HG02588 (cell line): ENCODE results near the gene IFNL4.
"Not testable (repeated sequence)": the region's sequence is repeated elsewhere in the genome, so short reads cannot be mapped to it uniquely, and the experiment has no call there.

ENCODE experiments used
- ATAC-seq: cut with Tn5 transposase; IDR thresholded peaks from one replicate; pipeline ENCODE4 v1.9.1; 2021; ENCODE audit warnings: mild to moderate bottlenecking, moderate library complexity; ENCODE audit not compliant: unreplicated experiment

IFNL4 gene

DNA sequence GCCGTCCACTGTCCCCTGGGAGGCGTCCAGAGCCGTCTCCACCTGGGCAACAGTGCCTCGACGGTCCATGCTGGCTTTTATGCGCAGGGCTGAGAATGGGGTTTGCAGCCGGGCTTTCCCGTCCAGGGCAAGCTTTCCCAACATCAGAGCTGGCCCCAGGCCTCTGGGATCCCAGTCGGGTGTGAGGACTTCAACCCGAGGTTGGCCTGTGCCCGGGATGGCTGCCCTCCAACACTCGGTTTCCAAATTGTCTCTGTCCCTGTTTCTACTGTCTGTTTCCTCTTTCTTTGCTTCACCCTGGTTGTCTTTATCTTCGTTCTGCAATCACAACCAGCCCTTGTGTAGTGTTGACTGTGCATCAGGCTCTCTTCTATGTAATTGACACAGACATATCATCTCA lies at the start of gene IFNL4:
IFNL4 (minus strand) TSS at position 51 of the 400 bp plus-strand sequence.
- no peak for ATAC-seq

DNA sequence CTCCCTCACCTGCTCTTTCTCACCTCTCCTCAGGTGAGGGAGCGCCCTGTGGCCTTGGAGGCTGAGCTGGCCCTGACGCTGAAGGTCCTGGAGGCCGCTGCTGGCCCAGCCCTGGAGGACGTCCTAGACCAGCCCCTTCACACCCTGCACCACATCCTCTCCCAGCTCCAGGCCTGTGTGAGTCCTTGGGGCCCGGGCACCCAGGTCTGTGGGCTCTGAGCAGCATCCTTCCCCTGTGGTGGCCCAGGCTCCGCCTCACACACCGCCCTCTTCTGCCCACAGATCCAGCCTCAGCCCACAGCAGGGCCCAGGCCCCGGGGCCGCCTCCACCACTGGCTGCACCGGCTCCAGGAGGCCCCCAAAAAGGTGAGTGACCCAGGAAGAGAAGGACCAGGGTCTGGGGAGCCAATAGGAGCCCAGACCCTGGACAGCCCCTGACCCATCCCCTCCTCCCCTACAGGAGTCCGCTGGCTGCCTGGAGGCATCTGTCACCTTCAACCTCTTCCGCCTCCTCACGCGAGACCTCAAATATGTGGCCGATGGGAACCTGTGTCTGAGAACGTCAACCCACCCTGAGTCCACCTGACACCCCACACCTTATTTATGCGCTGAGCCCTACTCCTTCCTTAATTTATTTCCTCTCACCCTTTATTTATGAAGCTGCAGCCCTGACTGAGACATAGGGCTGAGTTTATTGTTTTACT lies 49.4 kb upstream of the IFNL4 start:
- ATAC-seq = no peak

DNA sequence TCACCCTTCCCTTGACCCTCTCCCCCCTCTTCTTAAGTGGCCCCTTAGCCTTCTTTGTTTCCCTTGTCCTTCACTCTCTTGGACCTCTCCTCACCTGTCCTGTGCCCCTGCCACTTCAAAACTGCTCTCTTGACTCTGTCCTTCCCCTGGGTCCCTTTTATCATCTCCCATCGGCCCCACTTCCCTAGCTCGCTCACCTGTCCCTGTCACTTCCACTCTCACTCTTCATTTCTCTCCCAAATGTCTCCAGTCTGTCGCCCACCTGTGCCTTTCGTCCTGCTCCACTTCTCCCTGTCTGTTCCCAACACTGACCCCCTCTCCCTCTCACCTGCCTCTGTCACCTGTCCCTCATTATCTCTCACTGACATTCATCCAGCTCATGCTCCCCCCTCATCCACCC lies 48.2 kb upstream of the IFNL4 start:
- no peak for ATAC-seq

- ATAC-seq = no peak
Observed at GRCh38 chr19:39296055-39296645, 47.5 kb upstream of the IFNL4 start, which contains the start of gene IFNL1. Gene IFNL1, plus strand, starts transcription at chr19:39296407. Its CDS starts 15 bp downstream, at chr19:39296422.

GRCh38 chr19:39293394-39293793 lies 44.7 kb upstream of the IFNL4 start:
- no peak for ATAC-seq

GRCh38 chr19:39284032-39284431 lies 35.4 kb upstream of the IFNL4 start:
- no peak for ATAC-seq

GRCh38 chr19:39282021-39282420 lies 33.4 kb upstream of the IFNL4 start:
- ATAC-seq = no peak

- ATAC-seq = no peak
Observed at GRCh38 chr19:39277598-39277997, 28.9 kb upstream of the IFNL4 start.

DNA sequence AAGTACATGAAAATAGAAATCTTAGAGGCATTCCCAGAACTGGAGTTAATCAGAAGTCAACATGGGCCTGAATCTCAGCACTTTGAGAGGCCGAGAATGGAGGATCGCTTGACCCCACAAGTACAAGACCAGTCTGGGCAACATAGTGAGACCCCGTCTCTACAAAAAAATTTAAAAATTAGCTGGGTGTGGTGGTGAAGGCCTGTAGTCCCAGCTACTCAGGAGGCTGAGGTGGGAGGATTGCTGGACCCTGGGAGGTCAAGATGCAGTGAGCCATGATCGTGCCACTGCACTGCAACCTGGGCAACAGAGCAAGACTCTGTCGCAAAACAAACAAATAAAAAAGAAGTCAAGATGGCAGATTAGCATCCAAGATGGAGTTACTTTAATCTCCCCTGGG lies 28.1 kb upstream of the IFNL4 start:
- ATAC-seq = no peak

GRCh38 chr19:39275578-39275977 lies 26.9 kb upstream of the IFNL4 start:
- ATAC-seq = no peak

DNA sequence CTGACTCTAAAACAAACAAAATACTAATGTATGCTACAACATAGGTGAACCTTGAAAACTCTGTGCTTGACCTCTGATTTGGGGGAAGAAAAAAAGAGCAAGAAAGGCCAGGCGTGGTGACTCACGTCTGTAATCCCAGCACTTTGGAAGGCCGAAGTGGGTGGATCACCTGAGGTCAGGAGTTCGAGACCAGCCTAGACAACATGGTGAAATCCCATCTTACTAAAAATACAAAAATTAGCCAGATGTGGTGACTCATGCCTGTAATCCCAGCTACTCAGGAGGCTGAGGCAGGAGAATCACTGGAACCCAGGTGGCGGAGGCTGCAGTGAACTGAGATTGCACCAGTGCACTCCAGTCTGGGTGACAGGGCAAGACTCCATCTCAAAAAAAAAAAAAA lies 25.2 kb upstream of the IFNL4 start:
- not testable (repeated sequence) for ATAC-seq

DNA sequence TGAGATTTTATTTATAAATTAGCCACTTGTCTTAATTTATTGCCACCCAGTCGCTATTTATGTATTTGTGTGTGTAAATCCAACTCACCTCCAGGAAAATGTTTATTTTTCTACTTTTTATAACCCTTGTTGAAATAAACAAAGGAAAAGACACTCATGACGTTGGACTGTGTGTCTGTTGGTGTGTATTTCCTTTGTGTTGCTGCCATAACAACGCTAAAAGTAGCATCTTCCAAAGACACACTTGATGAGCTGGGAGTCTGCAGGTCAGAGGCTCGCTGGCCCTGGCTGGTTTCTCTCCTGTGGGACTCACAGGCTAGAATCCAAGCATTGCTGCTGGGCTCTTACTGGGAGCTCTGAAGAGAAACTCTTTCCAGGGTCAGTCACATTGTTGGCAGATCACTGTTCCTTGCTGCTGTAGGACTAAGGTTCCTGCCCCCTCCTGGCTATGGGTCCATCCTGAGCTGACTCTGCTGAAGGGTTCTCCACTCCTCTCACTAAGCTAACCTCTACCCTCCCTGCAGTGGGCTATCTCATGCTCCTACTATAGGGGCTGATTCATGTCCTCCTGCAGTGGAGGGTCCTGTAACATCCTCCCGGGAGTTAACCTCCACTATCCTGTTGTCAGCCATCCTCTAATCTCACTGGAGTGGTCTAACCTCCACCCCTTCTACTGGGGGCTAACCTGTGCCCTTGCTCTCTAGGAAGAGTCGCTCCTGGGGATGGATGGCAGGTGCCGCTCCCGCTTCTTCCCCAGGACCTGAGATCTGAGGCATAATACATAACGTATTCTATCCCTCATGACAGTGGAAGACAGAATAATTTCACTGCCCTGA lies 21.6 kb upstream of the IFNL4 start:
- ATAC-seq = no peak

GRCh38 chr19:39269369-39269768 lies 20.7 kb upstream of the IFNL4 start:
- ATAC-seq = not testable (repeated sequence)

DNA sequence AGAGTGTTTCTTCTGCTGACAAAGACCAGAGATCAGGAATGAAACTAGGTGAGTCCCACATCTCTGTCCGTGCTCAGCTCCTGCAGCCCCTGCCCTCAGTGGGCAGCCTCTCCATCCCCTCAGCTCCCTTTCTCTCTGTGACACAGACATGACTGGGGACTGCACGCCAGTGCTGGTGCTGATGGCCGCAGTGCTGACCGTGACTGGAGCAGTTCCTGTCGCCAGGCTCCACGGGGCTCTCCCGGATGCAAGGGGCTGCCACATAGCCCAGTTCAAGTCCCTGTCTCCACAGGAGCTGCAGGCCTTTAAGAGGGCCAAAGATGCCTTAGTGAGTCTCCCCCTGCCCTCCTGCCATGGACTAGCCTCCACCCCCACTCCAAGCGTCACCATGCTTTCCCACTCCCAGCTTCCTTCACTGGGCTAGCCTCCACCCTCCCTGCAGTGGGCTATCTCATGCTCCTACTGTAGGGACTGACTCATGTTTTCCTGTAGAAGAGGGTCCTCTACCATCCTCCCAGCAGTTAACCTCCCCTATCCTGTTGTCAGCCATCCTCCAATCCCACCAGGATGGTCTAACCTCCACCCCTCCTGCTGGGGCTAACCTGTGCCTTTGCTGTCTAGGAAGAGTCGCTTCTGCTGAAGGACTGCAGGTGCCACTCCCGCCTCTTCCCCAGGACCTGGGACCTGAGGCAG lies 20.0 kb upstream of the IFNL4 start:
- not testable (repeated sequence) for ATAC-seq

GRCh38 chr19:39268085-39268484 lies 19.4 kb upstream of the IFNL4 start, which contains the start of gene IFNL2:
Gene IFNL2, plus strand, starts transcription at chr19:39268396. Its CDS starts 173 bp downstream, at chr19:39268569.
- not testable (repeated sequence) for ATAC-seq

DNA sequence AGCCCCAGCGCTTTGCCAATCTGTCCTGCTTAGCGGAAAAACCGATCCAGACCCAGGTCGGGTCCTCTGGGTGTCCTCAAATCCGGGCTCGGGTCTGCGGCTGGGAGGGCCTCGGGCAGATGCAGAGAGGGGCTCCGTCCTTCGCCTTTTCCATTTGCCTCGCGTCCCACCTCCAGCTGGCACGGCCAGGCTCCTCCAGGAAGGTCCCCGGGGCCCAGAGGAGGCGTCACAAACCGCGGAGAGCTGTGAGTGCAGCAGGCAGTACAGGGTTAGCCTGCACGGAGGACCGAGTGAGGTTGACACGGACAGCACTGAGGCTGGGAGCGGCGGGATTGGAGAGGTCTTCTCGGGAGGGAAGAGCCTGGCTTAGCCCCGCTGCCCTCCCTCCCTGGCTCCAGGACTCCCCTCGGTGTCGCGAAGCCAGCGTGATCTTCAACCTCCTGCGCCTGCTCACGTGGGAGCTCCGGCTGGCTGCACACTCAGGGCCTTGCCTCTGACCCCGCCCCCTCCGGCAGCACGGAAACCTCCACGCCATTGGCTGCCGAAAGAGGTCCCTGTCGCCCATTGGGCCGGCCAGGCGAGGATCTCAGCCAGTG lies 16.8 kb upstream of the IFNL4 start:
- ATAC-seq = no peak

GRCh38 chr19:39264306-39265290 lies 15.9 kb upstream of the IFNL4 start:
- no peak for ATAC-seq

DNA sequence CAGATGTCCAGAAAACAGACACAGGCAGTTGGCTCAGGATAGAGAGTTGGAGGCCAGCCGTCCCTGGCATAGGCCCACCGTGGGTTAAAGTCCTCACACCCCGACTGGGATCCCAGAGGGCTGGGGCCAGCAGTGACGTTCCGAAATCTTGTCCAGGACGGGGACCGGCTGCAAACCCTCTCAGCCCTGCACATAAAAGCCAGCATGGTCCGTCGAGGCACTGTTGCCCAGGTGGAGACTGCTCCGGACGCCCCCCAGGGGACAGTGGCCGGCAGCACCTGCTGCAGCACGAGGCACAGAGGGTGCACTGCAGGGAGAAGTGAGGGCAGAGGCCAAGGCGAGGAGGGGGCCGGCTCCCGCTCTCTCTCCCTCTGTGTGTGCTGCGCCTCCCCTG lies 15.3 kb upstream of the IFNL4 start:
- ATAC-seq = no peak

DNA sequence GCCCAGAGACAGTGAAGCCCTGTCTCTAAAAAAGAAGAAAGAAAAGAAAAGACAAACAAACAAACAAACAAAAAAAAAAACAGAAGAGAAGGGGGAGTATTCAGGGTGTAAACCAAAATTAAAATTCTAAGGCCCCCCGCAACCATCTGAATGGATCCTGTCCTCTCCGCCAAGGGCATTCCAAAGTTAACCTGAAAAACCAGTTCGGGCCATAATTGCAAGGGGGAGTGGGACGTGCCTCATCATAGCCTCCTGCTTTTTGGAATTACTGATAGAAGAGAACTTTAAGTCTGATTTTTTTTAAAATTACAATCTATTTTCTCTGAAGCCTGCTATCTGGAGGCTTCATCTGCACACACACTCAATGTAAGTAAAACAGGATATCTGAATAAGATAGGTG lies 13.8 kb upstream of the IFNL4 start:
- no peak for ATAC-seq
